Pancreas (tissue), 10 donors: Measurements from ENCODE around the gene PRKAB1. TPM values are rescaled to one million over a fixed set of nuclear protein-coding genes. Genes with fewer than 3 reads are reported as not detected.

Source experiments
- ATAC-seq, 4 donors: fragments of 200-7000 bp; cut with Tn5 transposase; one replicate each; pipeline versions ENCODE4 v1.8.0 to v1.9.1; 2020; ENCODE audit warnings: mild to moderate bottlenecking in 4 of 4, moderate library complexity in 4 of 4
- DNase-seq, 6 donors: peaks; one replicate each; pipeline ENCODE4 v3.0.0-alpha.2; 2020
- FAIRE-seq: peaks from 2 replicates; lab custom pipeline; 2012; peaks lifted over from hg19 to GRCh38; lab: Jason Lieb, UNC
- H3K27ac ChIP-seq, 4 donors: fragments of 200-600 bp; sonication (generic); 1 replicate in 3 of 4; 2 replicates in 1 of 4; pipeline versions ENCODE4 v1.5.0 to v1.8.0; 2020
- H3K27me3 ChIP-seq, 4 donors: fragments of 200-600 bp; one replicate each; pipeline ENCODE4 v1.8.0; 2021
- H3K36me3 ChIP-seq, 3 donors: fragments of 200-600 bp; sonication (generic) in 1 of 3; one replicate each; pipeline versions ENCODE4 v1.5.0 to v1.8.0; 2020 to 2021
- H3K4me1 ChIP-seq, 3 donors: fragments of 200-600 bp; one replicate each; pipeline ENCODE4 v1.8.0; 2021
- H3K4me3 ChIP-seq, 4 donors: fragments of 200-600 bp; sonication (generic) in 2 of 4; one replicate each; pipeline versions ENCODE4 v1.5.0 to v1.8.0; 2020 to 2021
- H3K9me3 ChIP-seq, 4 donors: fragments of 200-600 bp; one replicate each; pipeline ENCODE4 v1.8.0; 2021
- WGBS, 2 donors: extraction: QIAGEN DNeasy Blood & Tissue Kit; methylation state at CpG; one replicate each; pipeline ENCODE4 v1.1.7; 2013; 5-methylcytosine and 5-hydroxymethylcytosine counted together
- intact Hi-C, 3 donors: fragments of 100-400 bp; cut with DNase I; formaldehyde crosslinking; loops; one replicate each; pipeline versions ENCODE4 v1.11.1 to v1.14.2; 2022
- polyA plus RNA-seq, 2 donors: library from polyadenylated mRNA; stranded (reverse); fragments of 200-250 nt; gene quantifications; one replicate each; pipeline ENCODE4 v1.2.3, GENCODE V29; 2013
- total RNA-seq, 6 donors: library from RNA; stranded (reverse); fragmentation: NEBNext Ultra II Directional in 4 of 6; extraction: Animal tissue kit (Norgen Biotek cat#: 25700) in 4 of 6; gene quantifications; one replicate each; pipeline versions ENCODE4 v1.2.1 to v1.2.4, GENCODE V29; 2021 to 2023
- TF ChIP-seq, protein P1 (sequence below), 4 donors: fragments of 200-600 bp; sonication (generic) in 3 of 4; IDR thresholded peaks; one replicate each; pipeline versions ENCODE4 v1.5.0 to v1.8.0; 2021; ENCODE audit warnings: antibody characterized with exemption in 4 of 4
- donor health status: healthy with polysubstance abuse.
- donor health status: DM: no; HTN: no; CAD: no; lungs with moderate emphysema.
- donor health status: DM: no; HTN: no; CAD: no.
- donor health status: control.
- donor health status: control.
- donor health status: Bipolar disorder and iron deficiency.
- donor health status: DM: yes; HTN: yes; CAD: no.
- donor health status: DM: no; HTN: no; CAD: no.
- donor health status: DM: no; HTN: no; CAD: no.
- donor health status: DM: yes; HTN: yes; CAD: no.

The PRKAB1 gene
- total and polyA plus RNA-seq, 8 donors = 12.4 to 38.2 (median 20.5) TPM

DNA sequence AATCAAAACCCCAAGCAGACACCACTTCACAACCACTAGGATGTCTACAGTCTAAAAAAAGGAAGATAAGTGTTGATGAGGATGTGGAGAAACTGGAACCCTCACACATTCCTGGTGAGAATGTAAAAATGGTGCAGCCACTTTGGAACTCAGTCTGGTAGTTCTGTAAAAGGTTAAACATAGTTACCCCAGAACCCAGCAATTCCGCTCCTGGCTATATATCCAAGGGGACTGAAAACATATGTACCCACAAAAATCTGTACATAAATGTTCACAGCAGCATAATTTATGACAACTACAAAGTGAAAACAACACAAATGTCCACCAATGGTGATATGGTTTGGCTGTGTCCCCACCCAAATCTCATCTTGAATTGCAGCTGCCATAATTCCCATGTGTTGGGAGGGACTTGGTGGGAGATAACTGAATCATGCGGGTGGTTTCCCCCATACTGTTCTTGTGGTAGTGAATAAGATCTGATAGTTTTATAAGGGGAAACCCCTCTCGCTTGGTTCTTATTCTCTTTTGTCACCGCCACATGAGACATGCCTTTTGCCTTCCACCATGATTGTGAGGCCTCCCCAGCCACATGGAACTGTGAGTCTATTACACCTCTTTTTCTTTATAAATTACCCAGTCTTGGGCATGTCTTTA is 46.8 kb downstream of the PRKAB1 start:
- Histone ChIP-seq H3K36me3 (no peaks in the 10 kb centered on the region), H3K4me1 (peaks cover 10 to 19% (median 12%) of the 10 kb centered on the region in 3 donors), H3K9me3 (no peaks in the 10 kb centered on the region), H3K27ac (no peak overlapping the region), H3K27me3 (no peaks in the 10 kb centered on the region), H3K4me3 (no peak overlapping the region)
- TF ChIP-seq, protein P1, sequence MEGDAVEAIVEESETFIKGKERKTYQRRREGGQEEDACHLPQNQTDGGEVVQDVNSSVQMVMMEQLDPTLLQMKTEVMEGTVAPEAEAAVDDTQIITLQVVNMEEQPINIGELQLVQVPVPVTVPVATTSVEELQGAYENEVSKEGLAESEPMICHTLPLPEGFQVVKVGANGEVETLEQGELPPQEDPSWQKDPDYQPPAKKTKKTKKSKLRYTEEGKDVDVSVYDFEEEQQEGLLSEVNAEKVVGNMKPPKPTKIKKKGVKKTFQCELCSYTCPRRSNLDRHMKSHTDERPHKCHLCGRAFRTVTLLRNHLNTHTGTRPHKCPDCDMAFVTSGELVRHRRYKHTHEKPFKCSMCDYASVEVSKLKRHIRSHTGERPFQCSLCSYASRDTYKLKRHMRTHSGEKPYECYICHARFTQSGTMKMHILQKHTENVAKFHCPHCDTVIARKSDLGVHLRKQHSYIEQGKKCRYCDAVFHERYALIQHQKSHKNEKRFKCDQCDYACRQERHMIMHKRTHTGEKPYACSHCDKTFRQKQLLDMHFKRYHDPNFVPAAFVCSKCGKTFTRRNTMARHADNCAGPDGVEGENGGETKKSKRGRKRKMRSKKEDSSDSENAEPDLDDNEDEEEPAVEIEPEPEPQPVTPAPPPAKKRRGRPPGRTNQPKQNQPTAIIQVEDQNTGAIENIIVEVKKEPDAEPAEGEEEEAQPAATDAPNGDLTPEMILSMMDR (IDR thresholded peaks at IDR 0.05) = no peak
- no peak for DNase-seq
- ATAC-seq = no peak
- FAIRE-seq = no peak
- 93% methylated on average over 4 of the region's 4 CpGs for WGBS, 2 donors
- intact Hi-C loops = no loop called here

DNA sequence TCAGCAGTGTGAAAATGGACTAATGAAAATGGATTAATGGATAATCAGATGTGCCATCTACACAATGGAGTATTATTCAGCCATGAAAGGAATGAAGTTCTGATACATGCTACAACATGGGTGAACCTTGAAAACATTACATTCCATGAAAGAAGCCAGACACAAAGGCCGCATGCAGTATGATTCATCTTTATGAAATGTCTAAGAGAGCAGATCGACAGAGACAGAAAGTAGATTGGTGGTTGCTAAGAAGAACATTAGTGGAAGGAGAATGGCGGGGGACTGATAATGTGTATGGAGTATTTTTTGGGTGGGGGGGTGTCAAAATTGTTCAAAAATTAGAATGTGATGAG is 47.3 kb downstream of the PRKAB1 start:
- H3K36me3 ChIP-seq = no peaks in the 10 kb centered on the region
- no peak for ATAC-seq
- intact Hi-C loops = no loop called here
- H3K27me3 ChIP-seq = no peaks in the 10 kb centered on the region
- no peak for DNase-seq
- no peaks in the 10 kb centered on the region for H3K9me3 ChIP-seq
- H3K27ac ChIP-seq = no peak overlapping the region
- H3K4me1 ChIP-seq = peaks cover 10 to 19% (median 12%) of the 10 kb centered on the region in 3 donors
- no peak overlapping the region for H3K4me3 ChIP-seq
- FAIRE-seq = no peak
- 95 to 98% methylated on average over 3 of the region's 3 CpGs for WGBS, 2 donors
- TF ChIP-seq, protein P1 (IDR thresholded peaks at IDR 0.05) = no peak

DNA sequence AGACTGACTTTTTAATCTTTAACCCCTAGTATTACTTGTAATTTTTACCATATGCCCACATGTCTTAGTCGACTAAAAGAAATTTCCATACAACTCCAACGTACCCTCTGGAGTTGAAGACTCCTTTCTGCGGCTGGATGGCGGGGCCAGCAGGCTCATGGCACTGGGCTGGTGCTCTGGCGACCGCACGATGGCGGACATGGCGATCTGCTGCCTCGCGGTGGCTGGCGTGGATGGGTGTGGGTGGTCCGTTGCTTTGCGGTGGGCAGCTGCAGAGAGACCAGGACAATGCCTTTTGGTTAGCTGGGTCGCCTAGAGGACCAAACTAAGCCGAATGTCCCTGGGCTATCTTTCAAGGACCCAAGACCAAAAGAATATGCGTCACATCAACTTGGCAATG is 50.2 kb downstream of the PRKAB1 start:
- no peak overlapping the region for H3K4me3 ChIP-seq
- WGBS, 2 donors = 92 to 95% methylated on average over 17 of the region's 17 CpGs
- H3K9me3 ChIP-seq = no peaks in the 10 kb centered on the region
- H3K27ac ChIP-seq = no peak overlapping the region
- TF ChIP-seq, protein P1 (IDR thresholded peaks at IDR 0.05) = no peak
- peaks cover 10 to 19% (median 12%) of the 10 kb centered on the region in 3 donors for H3K4me1 ChIP-seq
- DNase-seq (no peak), FAIRE-seq (no peak), ATAC-seq (no peak)
- H3K36me3 ChIP-seq = no peaks in the 10 kb centered on the region
- intact Hi-C loops = no loop called here
- no peaks in the 10 kb centered on the region for H3K27me3 ChIP-seq

DNA sequence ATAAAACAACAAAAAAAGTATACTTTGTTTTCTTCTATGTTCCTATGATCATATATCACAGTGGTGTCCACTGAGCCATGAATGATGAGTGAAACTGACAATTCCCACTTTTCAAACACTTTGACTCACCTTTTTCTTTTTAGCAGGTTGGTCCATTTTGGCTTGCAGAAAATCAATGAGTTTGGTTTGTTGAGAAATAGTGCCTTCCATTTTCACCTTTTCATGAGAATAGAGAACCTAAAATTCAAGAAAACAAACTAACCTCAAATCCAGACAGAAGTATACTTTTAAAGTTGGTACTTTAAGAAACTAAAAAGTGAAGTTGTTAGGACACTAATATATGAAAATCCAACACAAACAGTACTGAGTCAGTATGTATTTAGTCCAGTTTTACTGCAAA is 52.4 kb downstream of the PRKAB1 start:
- no peaks in the 10 kb centered on the region for H3K27me3 ChIP-seq
- no peaks in the 10 kb centered on the region for H3K9me3 ChIP-seq
- H3K4me3 ChIP-seq = no peak overlapping the region
- ATAC-seq (no peak), FAIRE-seq (no peak), DNase-seq (no peak)
- intact Hi-C loops = no loop called here
- no peaks in the 10 kb centered on the region for H3K36me3 ChIP-seq
- no peak overlapping the region for H3K27ac ChIP-seq
- H3K4me1 ChIP-seq = peaks cover 10 to 19% (median 12%) of the 10 kb centered on the region in 3 donors
- TF ChIP-seq, protein P1 (IDR thresholded peaks at IDR 0.05) = no peak

DNA sequence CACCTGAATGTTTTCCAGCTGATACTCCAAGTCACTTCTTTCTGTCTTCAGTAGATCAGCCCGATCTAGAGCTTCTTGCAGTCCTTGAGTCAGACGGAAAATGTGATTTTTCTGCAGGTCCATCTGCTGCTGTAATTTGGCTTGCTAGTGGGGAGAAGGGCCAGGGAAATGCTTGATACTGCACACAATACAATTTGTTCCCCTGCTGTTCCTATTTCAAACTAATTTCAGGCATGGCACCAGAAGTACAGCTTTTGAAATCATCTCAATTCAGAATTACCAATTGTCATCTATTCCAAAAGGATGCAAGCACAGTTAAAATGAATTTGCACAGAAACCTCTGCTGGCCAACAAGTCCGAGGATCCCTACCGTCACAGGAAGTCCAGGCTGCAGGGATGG is 53.4 kb downstream of the PRKAB1 start:
- Histone ChIP-seq H3K9me3 (no peaks in the 10 kb centered on the region), H3K27ac (no peak overlapping the region), H3K4me1 (peaks cover 7 to 12% (median 7%) of the 10 kb centered on the region in 3 donors), H3K4me3 (no peak overlapping the region), H3K27me3 (no peaks in the 10 kb centered on the region), H3K36me3 (no peaks in the 10 kb centered on the region)
- ATAC-seq (no peak), DNase-seq (no peak), FAIRE-seq (no peak)
- WGBS, 2 donors = 89 to 95% methylated on average over 4 of the region's 4 CpGs
- intact Hi-C loops = no loop called here
- TF ChIP-seq, protein P1 (IDR thresholded peaks at IDR 0.05) = no peak
